Ectodermal cell (in vitro differentiated cells): ENCODE measurements around the gene EVA1B.

Experiments used
- H3K27ac ChIP-seq: 2 replicates; pipeline ENCODE4 v1.7.0; 2013; ENCODE audit warnings: mild to moderate bottlenecking, low read depth, low read length; ENCODE audit not compliant: insufficient read depth, poor library complexity, severe bottlenecking
- H3K27me3 ChIP-seq: 2 replicates; pipeline ENCODE4 v1.7.0; 2013; ENCODE audit warnings: mild to moderate bottlenecking, low read length; ENCODE audit not compliant: insufficient read depth, control insufficient read depth, poor library complexity, severe bottlenecking
- H3K36me3 ChIP-seq: one replicate; pipeline ENCODE4 v1.7.0; 2013; ENCODE audit warnings: low read length; ENCODE audit not compliant: control insufficient read depth, insufficient read depth
- H3K4me1 ChIP-seq: one replicate; pipeline ENCODE4 v1.7.0; 2013; ENCODE audit warnings: low read length; ENCODE audit not compliant: control insufficient read depth, insufficient read depth
- H3K4me3 ChIP-seq: 2 replicates; pipeline ENCODE4 v1.7.0; 2013; ENCODE audit warnings: low read depth, low read length, control low read depth; ENCODE audit not compliant: insufficient read depth
- H3K9me3 ChIP-seq: 2 replicates; pipeline ENCODE4 v1.7.0; 2013; ENCODE audit warnings: mild to moderate bottlenecking, low read length, moderate library complexity; ENCODE audit not compliant: control insufficient read depth
- WGBS, 2 experiments: methylation state at CpG; one replicate each; pipeline ENCODE4 v1.1.7; 2013; ENCODE audit warnings: missing lambda C conversion rate in 2 of 2; 5-methylcytosine and 5-hydroxymethylcytosine counted together

EVA1B gene

DNA sequence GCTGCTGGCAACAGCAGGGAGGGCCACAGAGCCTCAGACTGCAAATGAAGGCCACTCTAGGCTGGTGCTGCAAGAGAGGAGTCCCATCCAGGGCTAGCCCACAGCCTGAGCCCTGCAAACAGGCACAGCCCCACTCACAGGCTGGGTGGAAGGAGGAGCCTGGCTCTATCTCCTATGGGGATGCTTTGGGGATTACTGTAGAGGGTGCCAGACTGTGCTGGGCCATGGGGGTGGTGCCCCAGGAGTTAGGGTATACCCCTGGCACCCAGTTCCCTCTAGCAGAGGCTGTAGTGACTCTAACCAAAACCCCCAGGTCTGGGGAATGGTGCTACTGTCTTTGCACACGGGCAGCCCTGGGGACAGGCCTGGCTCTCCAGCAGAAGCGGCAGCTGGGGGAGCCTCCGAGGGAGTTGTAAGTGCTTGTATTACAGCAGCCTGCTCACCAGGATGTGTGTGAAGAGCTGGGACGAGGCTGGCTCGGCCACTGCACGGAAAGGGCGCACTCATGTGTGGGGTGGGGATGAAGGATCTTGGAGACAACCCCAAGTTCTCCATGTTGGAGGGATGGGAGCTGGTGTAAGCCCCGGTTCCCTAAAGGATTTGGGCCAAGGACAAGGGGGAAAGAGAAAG is 23.4 kb upstream of the EVA1B start:
- 94 to 96% methylated on average over 8 of the region's 8 CpGs for WGBS, 2 experiments

GRCh38 chr1:36345353-36345752 is 21.9 kb upstream of the EVA1B start:
- Histone ChIP-seq H3K36me3 (peaks cover 13% of the 10 kb centered on the region), H3K27ac (no peak overlapping the region), H3K4me3 (no peak overlapping the region), H3K27me3 (no peaks in the 10 kb centered on the region), H3K9me3 (no peaks in the 10 kb centered on the region), H3K4me1 (no peaks in the 10 kb centered on the region)
- 93 to 96% methylated on average over 7 of the region's 7 CpGs for WGBS, 2 experiments

More for the DNA sequence above, 23.4 kb upstream of the EVA1B start:
- peaks cover 13% of the 10 kb centered on the region for H3K36me3 ChIP-seq
- no peak overlapping the region for H3K27ac ChIP-seq
- no peak overlapping the region for H3K4me3 ChIP-seq
- H3K27me3 ChIP-seq = no peaks in the 10 kb centered on the region
- H3K4me1 ChIP-seq = peaks cover 11% of the 10 kb centered on the region
- H3K9me3 ChIP-seq = no peaks in the 10 kb centered on the region

DNA sequence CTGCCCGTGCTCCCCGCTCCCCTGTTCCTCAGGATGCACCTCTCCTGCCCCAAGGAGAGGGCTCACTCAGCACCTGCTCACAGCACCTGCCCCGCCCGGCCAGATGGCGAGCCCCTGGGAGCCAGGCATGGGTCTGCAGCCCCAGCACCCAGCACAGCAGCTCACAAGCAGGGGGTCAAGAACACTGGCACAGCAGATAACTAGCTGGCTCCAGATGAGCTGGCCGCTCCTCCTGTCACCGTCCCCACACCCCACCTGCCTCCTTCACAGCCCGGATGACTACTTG is 20.9 kb upstream of the EVA1B start:
- H3K4me1 ChIP-seq = no peaks in the 10 kb centered on the region
- no peaks in the 10 kb centered on the region for H3K9me3 ChIP-seq
- H3K27me3 ChIP-seq = no peaks in the 10 kb centered on the region
- 82% methylated on average over 8 of the region's 8 CpGs for WGBS, 2 experiments
- H3K36me3 ChIP-seq = peaks cover 13% of the 10 kb centered on the region
- H3K4me3 ChIP-seq = no peak overlapping the region
- H3K27ac ChIP-seq = no peak overlapping the region

DNA sequence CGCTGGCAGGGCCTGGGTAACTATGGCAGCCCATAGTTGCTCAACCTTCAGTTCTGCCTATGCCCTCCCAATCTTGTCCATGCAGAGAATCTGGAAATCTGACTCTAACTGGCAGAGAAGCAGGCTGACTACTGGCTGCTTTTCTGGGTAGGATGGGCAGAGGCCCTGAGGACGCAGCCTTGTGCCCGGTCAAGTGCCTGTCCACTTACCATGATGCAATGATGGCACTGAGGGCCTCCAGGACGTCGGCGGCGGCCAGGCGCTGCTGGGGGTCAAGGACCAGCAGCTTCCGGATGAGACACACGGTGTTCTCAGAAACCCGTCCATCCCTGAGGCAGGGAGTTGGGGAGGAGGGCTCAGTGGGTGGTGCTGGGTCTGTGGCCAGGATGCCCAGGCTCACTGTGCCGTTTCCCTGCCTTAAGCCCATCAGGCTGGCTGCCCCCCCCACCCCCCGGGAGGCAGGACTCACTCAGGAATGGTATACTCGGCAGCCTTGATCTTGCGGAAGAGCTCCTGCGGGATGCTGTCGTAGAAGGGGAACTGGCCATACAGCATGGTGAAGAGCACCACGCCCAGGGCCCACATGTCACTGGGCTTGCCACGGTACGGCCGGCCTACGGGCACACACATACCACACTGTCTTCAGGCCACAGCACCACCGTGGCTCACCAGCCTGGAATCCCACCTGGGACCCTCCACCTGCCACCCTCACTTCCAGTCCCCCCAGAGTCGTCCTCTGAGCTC is 20.4 kb upstream of the EVA1B start:
- H3K27me3 ChIP-seq = no peaks in the 10 kb centered on the region
- H3K9me3 ChIP-seq = no peaks in the 10 kb centered on the region
- H3K4me3 ChIP-seq = no peak overlapping the region
- H3K27ac ChIP-seq = no peak overlapping the region
- H3K4me1 ChIP-seq = no peaks in the 10 kb centered on the region
- 95% methylated on average over 24 of the region's 24 CpGs for WGBS, 2 experiments
- peaks cover 11% of the 10 kb centered on the region for H3K36me3 ChIP-seq

- H3K4me1 ChIP-seq = no peaks in the 10 kb centered on the region
- no peaks in the 10 kb centered on the region for H3K36me3 ChIP-seq
- H3K27ac ChIP-seq = no peak overlapping the region
- no peaks in the 10 kb centered on the region for H3K9me3 ChIP-seq
- H3K4me3 ChIP-seq = no peak overlapping the region
- 89 to 92% methylated on average over 10 of the region's 10 CpGs for WGBS, 2 experiments
- H3K27me3 ChIP-seq = no peaks in the 10 kb centered on the region
Observed at GRCh38 chr1:36342426-36343185, 19.2 kb upstream of the EVA1B start.

DNA sequence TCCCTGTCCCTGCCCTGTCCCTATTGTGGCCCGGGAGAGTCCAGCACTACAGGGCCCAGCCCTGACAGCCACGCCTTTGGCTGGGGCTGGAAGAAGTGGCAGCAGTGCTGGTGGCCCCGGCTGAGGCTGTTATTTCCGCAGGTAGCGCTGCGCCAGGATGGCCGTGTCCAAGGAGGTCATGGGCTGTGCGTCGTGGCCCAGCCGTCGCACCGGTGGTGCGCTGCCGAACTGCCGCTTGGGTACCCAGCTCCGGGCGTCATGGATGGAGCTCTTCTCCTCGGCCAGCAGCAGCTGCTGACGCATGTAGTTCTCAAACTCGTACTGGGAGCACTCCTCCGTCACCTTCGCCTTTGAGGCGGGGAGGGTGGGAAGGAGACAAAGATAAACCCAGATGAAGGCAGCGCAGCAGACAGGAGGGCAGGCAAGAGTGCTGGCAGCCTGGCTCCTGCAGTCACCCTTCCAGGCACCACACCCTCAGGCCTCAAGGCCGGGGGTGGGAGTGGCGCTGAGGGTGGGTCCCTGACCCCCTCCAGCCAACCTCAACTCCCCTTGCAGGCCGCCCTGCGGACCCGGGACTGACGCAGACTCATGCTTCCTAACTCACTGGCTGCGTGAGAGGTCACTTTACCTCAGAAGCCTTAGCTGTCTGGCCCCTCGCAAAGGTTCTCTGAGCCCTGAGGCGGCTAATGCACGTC is 18.3 kb upstream of the EVA1B start:
- Histone ChIP-seq H3K36me3 (no peaks in the 10 kb centered on the region), H3K27me3 (no peaks in the 10 kb centered on the region), H3K4me3 (no peak overlapping the region), H3K4me1 (no peaks in the 10 kb centered on the region), H3K27ac (no peak overlapping the region), H3K9me3 (no peaks in the 10 kb centered on the region)
- WGBS, 2 experiments = 92 to 93% methylated on average over 34 of the region's 34 CpGs

DNA sequence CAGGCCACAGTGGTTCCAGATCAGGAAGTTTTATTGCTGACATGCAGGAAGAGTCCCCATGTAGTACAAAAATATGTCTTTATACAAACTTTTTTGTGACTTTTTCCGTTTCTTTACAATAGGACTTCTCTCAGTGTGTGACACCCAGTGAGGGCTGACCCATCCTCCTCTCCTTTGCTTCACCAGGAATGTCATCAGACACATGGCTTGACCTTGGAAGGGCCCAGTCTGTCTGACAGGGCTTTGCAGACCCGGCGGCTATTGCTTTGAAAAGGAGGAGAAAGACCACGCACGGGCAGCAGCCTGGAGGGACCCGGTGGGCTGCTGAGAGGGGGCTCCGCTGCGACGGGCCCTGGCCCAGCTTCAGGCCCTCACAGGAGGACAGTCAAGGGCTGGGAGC is 16.2 kb upstream of the EVA1B start:
- H3K27me3 ChIP-seq = no peaks in the 10 kb centered on the region
- WGBS, 2 experiments = 94 to 95% methylated on average over 9 of the region's 9 CpGs
- H3K36me3 ChIP-seq = no peaks in the 10 kb centered on the region

DNA sequence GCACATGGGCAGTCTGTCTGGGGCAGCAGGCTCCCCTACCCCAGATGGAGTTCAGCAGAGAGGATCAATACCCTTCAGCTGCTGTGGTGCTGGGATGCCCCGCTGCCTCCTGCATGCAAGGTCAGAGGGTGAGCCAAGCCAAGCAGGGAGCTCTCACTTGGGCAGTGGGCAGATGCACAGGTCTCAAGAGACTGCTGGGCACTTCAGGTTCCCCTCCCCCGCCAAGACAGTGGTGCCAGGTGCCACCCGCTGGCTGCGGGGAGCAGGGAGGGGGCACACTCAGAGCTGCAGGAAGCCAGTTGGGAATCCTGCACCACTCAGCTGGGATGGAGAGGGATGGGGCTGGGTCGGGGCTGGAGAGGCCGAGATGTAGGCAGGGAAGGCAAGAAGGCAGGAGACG is 15.8 kb upstream of the EVA1B start:
- H3K9me3 ChIP-seq = no peaks in the 10 kb centered on the region
- no peak overlapping the region for H3K27ac ChIP-seq
- H3K4me1 ChIP-seq = no peaks in the 10 kb centered on the region
- WGBS, 2 experiments = 91 to 92% methylated on average over 7 of the region's 7 CpGs
- no peaks in the 10 kb centered on the region for H3K36me3 ChIP-seq
- H3K4me3 ChIP-seq = no peak overlapping the region
- no peaks in the 10 kb centered on the region for H3K27me3 ChIP-seq

More for the DNA sequence above, 16.2 kb upstream of the EVA1B start:
- no peak overlapping the region for H3K4me3 ChIP-seq
- no peaks in the 10 kb centered on the region for H3K4me1 ChIP-seq
- H3K27ac ChIP-seq = no peak overlapping the region
- H3K9me3 ChIP-seq = no peaks in the 10 kb centered on the region

DNA sequence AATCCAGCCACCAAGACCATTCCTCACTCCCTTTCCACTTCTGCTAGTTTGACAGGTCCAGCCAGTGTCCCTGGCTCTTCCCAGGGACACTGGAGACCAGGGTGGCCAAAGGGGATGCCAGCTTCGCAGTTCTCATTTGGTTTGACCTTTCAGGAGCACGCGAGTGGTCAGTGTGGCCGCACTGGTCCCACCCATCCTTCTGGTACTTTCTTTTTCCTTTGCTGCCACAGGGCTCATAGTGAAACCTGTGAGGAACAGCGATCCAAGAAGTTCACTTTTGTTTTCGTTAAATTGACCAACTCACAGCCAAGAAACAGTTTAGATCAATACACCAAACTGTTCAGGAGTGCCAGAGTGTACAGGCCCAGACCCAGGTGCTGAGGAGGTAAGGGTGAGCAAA is 14.4 kb upstream of the EVA1B start:
- no peak overlapping the region for H3K4me3 ChIP-seq
- no peaks in the 10 kb centered on the region for H3K27me3 ChIP-seq
- no peaks in the 10 kb centered on the region for H3K4me1 ChIP-seq
- H3K9me3 ChIP-seq = no peaks in the 10 kb centered on the region
- H3K36me3 ChIP-seq = no peaks in the 10 kb centered on the region
- WGBS, 2 experiments = 92 to 95% methylated on average over 6 of the region's 6 CpGs
- no peak overlapping the region for H3K27ac ChIP-seq

DNA sequence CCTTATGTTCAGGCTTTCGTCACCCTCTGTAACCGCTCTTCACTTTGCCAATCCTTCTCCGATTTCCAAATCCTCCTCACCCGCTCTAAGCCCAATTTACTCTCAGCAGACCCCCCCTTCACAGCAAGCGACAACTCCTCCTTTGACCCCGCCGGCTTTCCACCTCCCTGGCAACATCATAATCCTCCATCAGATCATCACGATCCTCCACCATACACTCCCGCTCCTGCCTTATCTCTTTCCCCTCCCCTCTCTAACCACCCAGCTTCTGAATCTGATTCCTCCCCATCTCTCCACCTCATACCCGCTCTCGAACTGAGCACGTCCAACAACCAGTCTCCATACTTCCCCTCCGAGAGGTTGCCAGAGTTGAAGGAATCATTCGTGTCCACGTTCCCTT is 7.5 kb upstream of the EVA1B start:
- Histone ChIP-seq H3K27me3 (peaks cover 4% of the 10 kb centered on the region), H3K4me1 (peaks cover 7% of the 10 kb centered on the region), H3K27ac (no peak overlapping the region), H3K9me3 (no peaks in the 10 kb centered on the region), H3K4me3 (no peak overlapping the region), H3K36me3 (no peaks in the 10 kb centered on the region)
- WGBS, 2 experiments = 91 to 93% methylated on average over 15 of the region's 15 CpGs
